Neural progenitor cell (in vitro differentiated cells): ENCODE results near the gene TPP2. TPM values are rescaled to one million over a fixed set of nuclear protein-coding genes. Genes with fewer than 3 reads are reported as not detected.

ENCODE experiments used
- DNase-seq: peaks from one replicate; pipeline ENCODE4 v3.0.0-alpha.2; 2016; ENCODE audit warnings: low spot score
- H2AFZ ChIP-seq: fragments of 200-600 bp; sonication (generic); replicated peaks from 2 replicates; pipeline ENCODE4 v1.6.1; 2016; ENCODE audit warnings: antibody characterized with exemption
- H3F3A ChIP-seq: fragments of 200-600 bp; sonication (generic); 2 replicates; pipeline ENCODE4 v1.6.1; 2016; ENCODE audit warnings: antibody characterized with exemption, low read depth
- H3K27ac ChIP-seq: fragments of 200-600 bp; sonication (generic); 2 replicates; pipeline ENCODE4 v1.5.1; 2016; ENCODE audit warnings: mild to moderate bottlenecking
- H3K27me3 ChIP-seq: fragments of 200-600 bp; sonication (generic); 2 replicates; pipeline ENCODE4 v1.6.1; 2016; ENCODE audit warnings: mild to moderate bottlenecking, moderate library complexity
- H3K36me3 ChIP-seq: fragments of 200-600 bp; sonication (generic); 2 replicates; pipeline ENCODE4 v1.5.1; 2016
- H3K4me1 ChIP-seq: fragments of 200-600 bp; sonication (generic); 2 replicates; pipeline ENCODE4 v1.6.1; 2016; ENCODE audit warnings: mixed run types
- H3K4me2 ChIP-seq: fragments of 200-600 bp; sonication (generic); 2 replicates; pipeline ENCODE4 v1.6.1; 2016
- H3K4me3 ChIP-seq: fragments of 200-600 bp; sonication (generic); 2 replicates; pipeline ENCODE4 v1.5.1; 2016
- H3K79me2 ChIP-seq: fragments of 200-600 bp; sonication (generic); 2 replicates; pipeline ENCODE4 v1.6.1; 2016; ENCODE audit warnings: low read depth
- H3K9ac ChIP-seq: fragments of 200-600 bp; sonication (generic); 2 replicates; pipeline ENCODE4 v1.6.1; 2016
- H3K9me3 ChIP-seq: fragments of 200-600 bp; sonication (generic); 2 replicates; pipeline ENCODE4 v1.5.1; 2016; ENCODE audit warnings: low read depth
- H4K20me1 ChIP-seq: fragments of 200-600 bp; sonication (generic); 2 replicates; pipeline ENCODE4 v1.6.1; 2016; ENCODE audit warnings: low read depth
- H3K27ac Mint-ChIP-seq: 3 replicates; pipeline ENCODE4 v1.8.0; 2021; ENCODE audit warnings: mixed read lengths
- H3K27me3 Mint-ChIP-seq: 2 replicates; pipeline ENCODE4 v1.8.0; 2022; ENCODE audit warnings: low read depth, mild to moderate bottlenecking, inconsistent platforms, moderate library complexity, mixed read lengths; ENCODE audit not compliant: insufficient read depth
- H3K36me3 Mint-ChIP-seq: 3 replicates; pipeline ENCODE4 v1.8.0; 2021; ENCODE audit warnings: mixed read lengths
- H3K4me1 Mint-ChIP-seq: 3 replicates; pipeline ENCODE4 v1.8.0; 2021; ENCODE audit warnings: mixed read lengths
- H3K4me3 Mint-ChIP-seq: 3 replicates; pipeline ENCODE4 v1.8.0; 2021; ENCODE audit warnings: mild to moderate bottlenecking, moderate library complexity, mixed read lengths
- H3K9me3 Mint-ChIP-seq: 3 replicates; pipeline ENCODE4 v1.8.0; 2020; ENCODE audit warnings: mixed read lengths
- EZH2 ChIP-seq: fragments of 200-600 bp; sonication (generic); IDR thresholded peaks from 2 replicates; pipeline ENCODE4 v1.6.1; 2017; ENCODE audit warnings: antibody characterized with exemption, mild to moderate bottlenecking, moderate library complexity
- EZH2phosphoT487 ChIP-seq: fragments of 200-600 bp; sonication (generic); IDR thresholded peaks from 2 replicates; pipeline ENCODE4 v1.6.1; 2017; ENCODE audit warnings: antibody characterized with exemption
- total RNA-seq: library from RNA; depleted of rRNA; stranded (reverse); fragments of >200 nt; gene quantifications from 2 replicates; pipeline ENCODE4 v1.2.3, GENCODE V29; 2015; ENCODE audit warnings: low replicate concordance
- TF ChIP-seq, protein P1 (sequence below): fragments of 200-600 bp; sonication (generic); IDR thresholded peaks from 2 replicates; pipeline ENCODE4 v1.5.1; 2017; ENCODE audit warnings: antibody characterized with exemption, mild to moderate bottlenecking

TPP2 gene
- total RNA-seq, 1 donor from 2014 or later, result 137 TPM

DNA sequence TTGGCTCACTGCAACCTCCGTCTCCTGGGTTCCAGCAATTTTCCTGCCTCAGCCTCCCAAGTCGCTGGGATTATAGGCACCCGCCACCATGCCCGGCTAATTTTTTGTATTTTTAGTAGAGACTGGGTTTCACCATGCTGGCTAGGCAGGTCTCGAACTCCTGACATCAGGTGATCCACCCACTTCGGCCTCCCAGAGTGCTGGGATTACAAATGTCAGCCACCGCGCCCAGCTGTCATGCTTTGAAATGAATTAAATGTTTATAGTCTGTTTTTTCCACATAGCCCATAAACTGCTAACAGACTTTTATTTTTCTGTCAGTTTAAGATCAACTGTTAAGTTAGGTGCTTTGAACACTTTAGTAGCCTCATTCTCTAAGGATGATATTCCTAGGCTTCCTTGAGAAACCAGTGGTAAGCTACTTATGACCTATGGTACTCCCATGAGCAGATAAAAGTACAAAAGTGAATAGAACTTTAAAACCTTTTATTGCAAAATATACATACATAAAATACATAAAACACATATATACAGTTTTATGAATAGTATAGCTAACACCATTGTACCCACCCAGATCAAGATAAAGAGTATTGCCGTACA is 13.6 kb downstream of the TPP2 start:
- Histone ChIP-seq H3K27ac (no peak overlapping the region), H2AFZ (no peak overlapping the region), H3K79me2 (peaks cover 74% of the 10 kb centered on the region), H3K4me2 (no peak overlapping the region), H3K9me3 (no peaks in the 10 kb centered on the region), H3K9ac (no peak overlapping the region), H3F3A (no peaks in the 10 kb centered on the region), H3K27me3 (no peaks in the 10 kb centered on the region), H3K4me1 (no peaks in the 10 kb centered on the region), H3K4me3 (no peak overlapping the region), H4K20me1 (peaks cover 14% of the 10 kb centered on the region), H3K36me3 (peaks cover 13% of the 10 kb centered on the region)
- Mint-ChIP-seq H3K27me3 (no peaks in the 10 kb centered on the region), H3K27ac (no peak overlapping the region), H3K36me3 (peaks cover 22% of the 10 kb centered on the region), H3K4me1 (no peaks in the 10 kb centered on the region), H3K4me3 (no peak overlapping the region), H3K9me3 (no peaks in the 10 kb centered on the region)
- DNase-seq, result no peak
- no peak for TF ChIP-seq EZH2phosphoT487
- TF ChIP-seq, protein P1, sequence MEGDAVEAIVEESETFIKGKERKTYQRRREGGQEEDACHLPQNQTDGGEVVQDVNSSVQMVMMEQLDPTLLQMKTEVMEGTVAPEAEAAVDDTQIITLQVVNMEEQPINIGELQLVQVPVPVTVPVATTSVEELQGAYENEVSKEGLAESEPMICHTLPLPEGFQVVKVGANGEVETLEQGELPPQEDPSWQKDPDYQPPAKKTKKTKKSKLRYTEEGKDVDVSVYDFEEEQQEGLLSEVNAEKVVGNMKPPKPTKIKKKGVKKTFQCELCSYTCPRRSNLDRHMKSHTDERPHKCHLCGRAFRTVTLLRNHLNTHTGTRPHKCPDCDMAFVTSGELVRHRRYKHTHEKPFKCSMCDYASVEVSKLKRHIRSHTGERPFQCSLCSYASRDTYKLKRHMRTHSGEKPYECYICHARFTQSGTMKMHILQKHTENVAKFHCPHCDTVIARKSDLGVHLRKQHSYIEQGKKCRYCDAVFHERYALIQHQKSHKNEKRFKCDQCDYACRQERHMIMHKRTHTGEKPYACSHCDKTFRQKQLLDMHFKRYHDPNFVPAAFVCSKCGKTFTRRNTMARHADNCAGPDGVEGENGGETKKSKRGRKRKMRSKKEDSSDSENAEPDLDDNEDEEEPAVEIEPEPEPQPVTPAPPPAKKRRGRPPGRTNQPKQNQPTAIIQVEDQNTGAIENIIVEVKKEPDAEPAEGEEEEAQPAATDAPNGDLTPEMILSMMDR, result no peak
- TF ChIP-seq EZH2, result no peak

DNA sequence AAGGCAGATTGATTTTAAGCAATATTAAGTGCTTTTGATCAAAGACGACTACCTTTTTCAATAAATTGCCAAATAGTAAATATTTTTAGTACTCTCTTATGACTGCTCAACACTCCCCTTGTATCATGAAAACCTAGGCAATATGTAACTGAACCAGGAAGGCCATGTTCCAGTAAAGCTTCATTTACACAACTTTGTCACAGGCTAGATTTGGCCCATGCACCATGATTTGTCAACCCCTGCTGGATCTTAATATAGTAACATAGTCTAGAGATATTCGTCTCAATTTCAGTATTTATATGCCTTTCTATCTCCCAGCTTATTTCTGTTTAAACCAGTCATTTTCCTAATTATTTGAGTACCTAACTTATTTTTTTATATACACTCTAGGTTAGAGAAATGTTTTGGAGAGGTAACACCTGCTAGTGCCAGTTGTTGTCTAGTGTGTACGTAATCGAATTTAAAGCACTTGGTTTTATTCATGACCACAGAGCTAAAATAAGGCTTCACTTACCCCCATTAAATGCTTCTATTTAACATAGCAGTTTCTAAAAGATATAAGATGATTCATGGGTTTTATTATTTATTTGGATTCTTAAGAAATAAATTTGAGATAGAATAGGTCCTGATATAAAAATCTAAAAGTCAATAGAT is 21.0 kb downstream of the TPP2 start:
- Histone ChIP-seq H3K36me3 (peaks cover 18% of the 10 kb centered on the region), H4K20me1 (peaks cover 18% of the 10 kb centered on the region), H3F3A (no peaks in the 10 kb centered on the region), H2AFZ (no peak overlapping the region), H3K79me2 (peaks cover 17% of the 10 kb centered on the region), H3K27ac (no peak overlapping the region), H3K4me3 (no peak overlapping the region), H3K9ac (no peak overlapping the region), H3K4me1 (no peaks in the 10 kb centered on the region), H3K27me3 (no peaks in the 10 kb centered on the region), H3K9me3 (no peaks in the 10 kb centered on the region), H3K4me2 (no peak overlapping the region)
- Mint-ChIP-seq H3K27ac (no peak overlapping the region), H3K36me3 (peaks cover 13% of the 10 kb centered on the region), H3K27me3 (no peaks in the 10 kb centered on the region), H3K4me3 (no peak overlapping the region), H3K9me3 (no peaks in the 10 kb centered on the region), H3K4me1 (no peaks in the 10 kb centered on the region)
- TF ChIP-seq, protein P1, result no peak
- TF ChIP-seq EZH2 (no peak), EZH2phosphoT487 (no peak)
- DNase-seq, result no peak

DNA sequence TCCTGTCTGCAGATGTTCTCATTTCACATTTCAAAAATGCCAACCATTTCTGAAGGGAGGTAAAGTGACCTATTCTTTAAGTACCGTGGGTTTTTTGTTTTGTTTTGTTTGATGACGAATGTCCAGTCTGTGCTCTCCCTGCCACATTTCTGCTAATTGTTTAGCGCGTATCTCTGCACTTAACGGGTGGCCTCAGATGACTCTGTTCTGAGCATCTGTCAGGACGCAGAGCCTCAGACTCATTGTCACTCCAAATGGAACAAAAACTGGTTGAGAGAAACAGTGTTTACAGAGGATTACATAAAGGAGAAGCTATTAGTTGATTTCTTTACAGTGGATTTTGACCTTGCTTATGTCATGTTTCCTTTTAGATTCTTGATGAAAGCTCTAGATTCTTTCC is 23.7 kb downstream of the TPP2 start:
- H3F3A ChIP-seq, result no peaks in the 10 kb centered on the region
- H3K4me2 ChIP-seq, result no peak overlapping the region
- H3K9ac ChIP-seq, result no peak overlapping the region
- no peak overlapping the region for H2AFZ ChIP-seq
- no peaks in the 10 kb centered on the region for H3K4me1 Mint-ChIP-seq
- no peak for TF ChIP-seq EZH2phosphoT487
- TF ChIP-seq, protein P1, result no peak
- TF ChIP-seq EZH2, result no peak
- H3K4me3 ChIP-seq, result no peak overlapping the region
- no peak overlapping the region for H3K27ac Mint-ChIP-seq
- H3K9me3 ChIP-seq, result no peaks in the 10 kb centered on the region
- H3K4me3 Mint-ChIP-seq, result no peak overlapping the region
- peaks cover 18% of the 10 kb centered on the region for H3K36me3 ChIP-seq
- H3K79me2 ChIP-seq, result no peaks in the 10 kb centered on the region
- no peaks in the 10 kb centered on the region for H3K27me3 ChIP-seq
- no peaks in the 10 kb centered on the region for H3K27me3 Mint-ChIP-seq
- H4K20me1 ChIP-seq, result peaks cover 9% of the 10 kb centered on the region
- H3K27ac ChIP-seq, result no peak overlapping the region
- no peaks in the 10 kb centered on the region for H3K4me1 ChIP-seq
- DNase-seq, result no peak
- H3K36me3 Mint-ChIP-seq, result peaks cover 15% of the 10 kb centered on the region
- no peaks in the 10 kb centered on the region for H3K9me3 Mint-ChIP-seq
